Measurements from ENCODE around the gene TSPEAR.

DNA sequence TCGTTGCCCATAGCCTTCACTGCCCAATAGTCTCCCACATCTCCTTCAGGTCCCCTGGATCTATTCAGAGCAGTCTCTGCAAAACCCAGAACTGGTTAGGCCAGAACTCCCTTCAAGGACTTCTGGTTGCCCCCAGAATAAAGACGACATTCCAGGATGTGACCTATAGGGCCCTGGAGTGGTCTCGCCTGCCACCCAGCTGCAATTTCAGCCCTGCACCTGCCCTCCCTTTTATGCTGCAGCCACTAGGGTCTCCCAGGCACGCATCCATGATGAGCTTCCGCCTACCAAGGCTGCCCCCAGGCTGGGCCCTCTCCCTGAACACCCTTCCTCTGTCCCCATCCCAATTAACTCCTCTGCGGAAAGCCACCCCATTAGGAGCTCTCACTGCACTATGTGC is 7.2 kb upstream of the TSPEAR start:
- TF ChIP-seq CTCF (IDR thresholded peaks at IDR 0.05) (no peak), POLR2A (IDR thresholded peaks at IDR 0.05) (no peak)
